Measurements from ENCODE around the gene PSMB5. TPM values are rescaled to one million over a fixed set of nuclear protein-coding genes. Genes with fewer than 3 reads are reported as not detected.
A peak's percentile ranks its signal among the peaks of the same experiment; 100 is the strongest.

The PSMB5 gene
- total and polyA plus RNA-seq, 4 donors: 132 to 211 (median 179) TPM

DNA sequence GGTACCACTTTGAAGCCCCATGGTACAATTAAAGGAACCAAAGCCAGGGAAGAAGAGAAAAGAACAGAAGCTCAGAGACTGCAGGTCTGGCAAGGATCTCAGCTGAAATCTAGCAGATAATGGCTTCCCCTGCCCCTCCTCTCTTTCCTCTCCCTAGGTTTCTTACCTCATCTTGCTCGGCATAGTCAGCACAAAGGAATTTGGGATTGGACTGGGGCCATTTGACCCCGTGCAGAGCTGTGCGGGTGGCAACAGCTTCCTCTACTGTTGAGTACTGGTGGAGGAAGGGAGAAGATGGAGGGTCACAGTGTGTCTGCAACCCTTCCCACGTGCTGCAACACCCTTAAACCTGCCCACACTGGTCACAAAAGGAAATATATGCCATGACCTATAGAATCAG, 27.3 kb upstream of the PSMB5 start:
- Histone ChIP-seq H3K27me3 (ENCODE audit: control insufficient read depth, insufficient read depth, low read length) (no peaks in the 10 kb centered on the region), H3K27ac (ENCODE audit: low read depth, low read length) (no peak overlapping the region), H3K4me1 (ENCODE audit: control insufficient read depth, insufficient read depth, low read length) (peaks cover 15% of the 10 kb centered on the region), H3K36me3 (ENCODE audit: control insufficient read depth, insufficient read depth, low read length) (peaks cover 83% of the 10 kb centered on the region), H3K4me3 (ENCODE audit: low read depth, low read length) (no peak overlapping the region), H3K9me3 (ENCODE audit: control insufficient read depth, insufficient read depth, low read length) (no peaks in the 10 kb centered on the region)
- peak in 1 of 6 donors; percentile 50 for DNase-seq (ENCODE audit: low read depth in 4 of 6, low spot score in 6 of 6)
- WGBS (ENCODE audit: insufficient coverage): 50% methylated on average over 2 of the region's 4 CpGs

DNA sequence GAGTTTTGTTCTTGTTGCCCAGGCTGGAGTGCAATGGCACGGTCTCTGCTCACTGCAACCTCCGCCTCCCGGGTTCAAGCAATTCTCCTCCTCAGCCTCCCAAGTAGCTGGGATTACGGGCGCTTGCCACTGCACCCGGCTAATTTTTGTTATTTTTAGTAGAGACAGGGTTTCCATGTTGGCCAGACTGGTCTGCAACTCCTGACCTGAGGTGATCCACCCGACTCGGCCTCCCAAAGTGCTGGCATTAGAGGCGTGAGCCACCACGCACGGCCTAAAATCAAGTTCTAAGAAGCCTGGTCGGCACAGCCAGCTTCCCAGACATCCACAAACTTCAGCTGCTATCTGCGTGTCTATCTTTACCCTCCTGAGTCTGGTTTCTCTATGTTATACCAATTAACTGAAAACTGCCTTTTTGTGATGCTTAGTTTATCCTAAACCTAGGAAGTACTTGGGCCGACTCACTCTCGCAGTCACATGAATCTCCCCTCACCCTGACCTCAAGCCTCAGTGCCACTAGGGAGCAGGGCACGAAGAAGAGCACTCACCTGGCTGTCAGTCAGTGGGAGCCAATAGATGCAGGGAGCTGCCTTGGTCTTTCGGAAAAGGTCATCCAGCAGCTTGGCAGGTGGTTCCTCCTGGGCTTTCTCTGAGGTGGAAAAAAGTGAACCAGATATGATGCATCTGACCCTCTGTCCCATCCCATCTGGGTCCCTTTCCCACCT, 26.0 kb upstream of the PSMB5 start:
- WGBS (ENCODE audit: insufficient coverage): 87% methylated on average over 11 of the region's 17 CpGs
- DNase-seq (ENCODE audit: low read depth in 4 of 6, low spot score in 6 of 6): no peak

DNA sequence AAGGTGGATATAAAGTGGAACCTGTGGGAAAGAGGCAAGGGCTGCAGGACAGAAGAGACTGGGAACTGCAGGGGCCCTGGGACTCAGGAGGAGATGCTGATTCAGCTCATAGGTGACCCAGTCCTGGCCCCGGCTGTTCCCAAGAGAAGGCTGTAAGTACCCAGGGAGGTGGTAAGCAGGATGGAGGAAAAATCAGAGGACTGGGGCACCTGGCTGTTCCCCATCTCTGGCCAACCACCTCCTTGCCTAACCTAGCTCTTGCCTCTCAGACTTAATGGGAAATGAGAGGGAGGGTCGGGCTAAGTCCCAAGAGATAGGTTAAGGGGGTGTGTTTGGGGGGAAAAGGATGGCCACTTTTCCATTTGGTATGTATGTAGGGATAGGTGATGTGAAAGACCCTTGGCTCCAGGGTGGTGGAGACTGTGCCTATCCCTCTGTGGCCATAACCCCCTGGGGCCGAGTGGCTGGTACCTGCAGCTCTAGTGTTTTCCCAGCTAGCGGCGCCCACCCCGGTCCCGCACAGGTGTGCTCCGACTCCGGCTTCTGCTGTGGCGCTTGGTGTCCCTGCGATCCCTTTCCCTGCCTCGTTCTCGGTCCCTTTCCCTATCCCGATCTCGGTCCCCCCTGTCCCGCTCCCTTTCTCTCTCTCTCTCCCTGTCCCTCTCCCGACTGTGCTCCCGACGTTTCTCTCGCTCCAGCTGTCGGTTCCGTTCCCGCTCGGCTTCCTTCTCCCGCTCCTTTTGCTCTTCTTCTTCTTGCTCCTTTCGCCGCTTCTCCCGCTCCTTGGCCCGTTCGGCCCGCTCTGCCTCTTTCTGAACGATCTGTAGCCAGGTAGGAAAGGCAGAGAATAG, 24.2 kb upstream of the PSMB5 start:
- 86% methylated on average over 25 of the region's 32 CpGs for WGBS (ENCODE audit: insufficient coverage)
- Histone ChIP-seq H3K4me1 (ENCODE audit: control insufficient read depth, insufficient read depth, low read length) (peaks cover 43% of the 10 kb centered on the region), H3K9me3 (ENCODE audit: control insufficient read depth, insufficient read depth, low read length) (no peaks in the 10 kb centered on the region), H3K36me3 (ENCODE audit: control insufficient read depth, insufficient read depth, low read length) (peaks cover 67% of the 10 kb centered on the region), H3K4me3 (ENCODE audit: low read depth, low read length) (no peak overlapping the region), H3K27me3 (ENCODE audit: control insufficient read depth, insufficient read depth, low read length) (no peaks in the 10 kb centered on the region), H3K27ac (ENCODE audit: low read depth, low read length) (peak overlapping the region; percentile 90)
- no peak for DNase-seq (ENCODE audit: low read depth in 4 of 6, low spot score in 6 of 6)

More for the DNA sequence above, 26.0 kb upstream of the PSMB5 start:
- Histone ChIP-seq H3K4me3 (ENCODE audit: low read depth, low read length) (no peak overlapping the region), H3K4me1 (ENCODE audit: control insufficient read depth, insufficient read depth, low read length) (peaks cover 28% of the 10 kb centered on the region), H3K36me3 (ENCODE audit: control insufficient read depth, insufficient read depth, low read length) (peaks cover 70% of the 10 kb centered on the region), H3K27ac (ENCODE audit: low read depth, low read length) (no peak overlapping the region), H3K27me3 (ENCODE audit: control insufficient read depth, insufficient read depth, low read length) (no peaks in the 10 kb centered on the region), H3K9me3 (ENCODE audit: control insufficient read depth, insufficient read depth, low read length) (no peaks in the 10 kb centered on the region)

DNA sequence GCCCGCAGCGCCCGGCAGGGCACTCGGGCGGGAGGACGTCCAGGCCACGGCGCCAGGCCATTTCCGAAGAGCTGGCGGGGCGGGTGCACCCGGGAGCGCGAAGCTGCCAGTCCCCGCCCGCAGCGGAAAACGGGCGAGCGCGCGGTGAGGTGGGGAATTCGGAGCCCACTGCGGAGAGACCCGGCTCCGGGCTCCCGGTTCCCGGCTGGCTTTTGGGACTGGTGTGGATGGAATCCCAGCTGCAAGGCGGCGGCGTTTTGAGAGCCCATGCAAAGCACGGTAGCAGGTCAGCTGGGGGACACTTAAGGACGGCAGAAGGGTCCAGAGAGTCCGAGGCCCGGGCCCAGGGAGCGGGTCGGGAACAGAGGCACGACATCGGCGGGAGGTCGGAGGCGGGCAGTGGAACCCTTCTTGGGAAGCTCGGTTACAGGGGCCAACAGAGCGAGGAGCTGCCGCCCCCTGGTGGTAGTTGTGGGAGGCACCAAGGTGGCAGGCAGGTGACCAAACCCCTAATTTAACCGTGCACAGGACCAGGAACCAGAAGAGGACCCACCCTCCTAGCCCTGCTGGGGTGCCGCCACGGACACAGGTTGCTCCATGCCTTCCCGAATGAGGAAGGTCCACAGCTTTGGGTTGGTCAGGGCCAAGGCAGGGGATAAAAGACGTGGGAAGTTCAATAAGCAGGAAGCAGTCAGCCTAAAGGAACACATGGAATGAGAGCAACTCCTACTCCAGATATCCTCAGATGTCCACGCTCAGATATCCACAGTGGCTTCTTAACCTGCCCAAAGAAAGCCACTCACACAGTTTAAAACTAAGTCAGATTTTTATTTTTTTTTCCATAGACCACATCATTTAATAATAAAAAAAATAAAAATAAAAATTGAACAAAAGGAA, 23.3 kb upstream of the PSMB5 start:
- WGBS (ENCODE audit: insufficient coverage): 0% methylated on average over 48 of the region's 51 CpGs
- no peaks in the 10 kb centered on the region for H3K27me3 ChIP-seq (ENCODE audit: control insufficient read depth, insufficient read depth, low read length)
- peak; percentile 80 to 97 (median 86) for DNase-seq (ENCODE audit: low read depth in 4 of 6, low spot score in 6 of 6)
- H3K27ac ChIP-seq (ENCODE audit: low read depth, low read length): peak overlapping the region; percentile 90
- peaks cover 69% of the 10 kb centered on the region for H3K36me3 ChIP-seq (ENCODE audit: control insufficient read depth, insufficient read depth, low read length)
- no peaks in the 10 kb centered on the region for H3K9me3 ChIP-seq (ENCODE audit: control insufficient read depth, insufficient read depth, low read length)
- peaks cover 43% of the 10 kb centered on the region for H3K4me1 ChIP-seq (ENCODE audit: control insufficient read depth, insufficient read depth, low read length)
- peak overlapping the region; percentile 69 for H3K4me3 ChIP-seq (ENCODE audit: low read depth, low read length)

DNA sequence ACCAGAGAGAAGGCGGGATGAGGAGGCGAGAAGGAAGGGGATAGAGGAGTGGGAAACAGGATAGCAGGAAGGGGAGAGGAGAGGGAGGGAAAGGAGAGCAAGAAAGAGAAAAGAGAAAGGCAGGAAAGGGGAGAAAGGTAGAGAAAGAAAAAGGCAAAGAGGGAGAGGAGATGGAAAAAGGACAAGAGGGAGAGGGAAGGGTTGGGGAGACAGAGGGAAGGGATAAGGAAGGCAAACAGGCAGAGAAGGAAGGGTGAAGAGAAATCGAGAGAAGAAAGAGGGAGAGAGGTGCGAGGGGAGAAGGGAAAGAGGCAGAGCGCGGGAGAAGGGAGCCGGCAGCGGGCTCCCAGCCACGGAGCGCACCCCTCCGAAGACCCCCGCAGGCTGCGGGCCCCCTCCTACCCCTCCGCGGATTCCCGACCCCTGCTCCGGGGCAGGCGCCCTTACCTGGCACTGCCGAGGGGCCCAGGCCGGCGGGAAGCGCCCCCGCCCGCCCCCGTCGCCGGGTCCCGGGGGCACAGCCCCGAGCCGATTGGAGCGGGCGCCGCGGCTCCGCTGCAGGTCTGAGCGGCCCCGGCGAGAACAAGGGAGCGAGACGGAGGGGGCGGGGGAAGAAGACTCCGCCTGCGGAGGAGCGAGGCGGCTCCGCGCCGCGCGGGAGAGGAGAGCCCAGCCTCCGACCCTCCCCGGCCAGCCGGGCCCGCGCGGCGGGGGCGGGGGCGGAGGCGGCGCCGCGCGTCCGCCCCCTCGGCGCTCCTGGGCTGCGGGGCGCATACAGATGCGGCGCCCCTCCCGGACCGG, 22.5 kb upstream of the PSMB5 start, which contains the start of gene CDH24:
CDH24 (minus strand) TSS at position 565 of the 801 bp plus-strand sequence. CDS start 1,787 bp downstream, outside the sequence.
- peak within 1 kb of the TSS; percentile 69 for H3K4me3 ChIP-seq (ENCODE audit: low read depth, low read length)
- H3K4me1 ChIP-seq (ENCODE audit: control insufficient read depth, insufficient read depth, low read length): peaks cover 47% of the 10 kb centered on the region
- no peaks in the 10 kb centered on the region for H3K9me3 ChIP-seq (ENCODE audit: control insufficient read depth, insufficient read depth, low read length)
- under 1% methylated on average over 72 of the region's 73 CpGs for WGBS (ENCODE audit: insufficient coverage)
- H3K27me3 ChIP-seq (ENCODE audit: control insufficient read depth, insufficient read depth, low read length): no peaks in the 10 kb centered on the region
- H3K27ac ChIP-seq (ENCODE audit: low read depth, low read length): peak within 1 kb of the TSS; percentile 90
- peaks cover 68% of the 10 kb centered on the region for H3K36me3 ChIP-seq (ENCODE audit: control insufficient read depth, insufficient read depth, low read length)
- peak in 3 of 6 donors; percentile 74 to 92 (median 92) for DNase-seq (ENCODE audit: low read depth in 4 of 6, low spot score in 6 of 6)

DNA sequence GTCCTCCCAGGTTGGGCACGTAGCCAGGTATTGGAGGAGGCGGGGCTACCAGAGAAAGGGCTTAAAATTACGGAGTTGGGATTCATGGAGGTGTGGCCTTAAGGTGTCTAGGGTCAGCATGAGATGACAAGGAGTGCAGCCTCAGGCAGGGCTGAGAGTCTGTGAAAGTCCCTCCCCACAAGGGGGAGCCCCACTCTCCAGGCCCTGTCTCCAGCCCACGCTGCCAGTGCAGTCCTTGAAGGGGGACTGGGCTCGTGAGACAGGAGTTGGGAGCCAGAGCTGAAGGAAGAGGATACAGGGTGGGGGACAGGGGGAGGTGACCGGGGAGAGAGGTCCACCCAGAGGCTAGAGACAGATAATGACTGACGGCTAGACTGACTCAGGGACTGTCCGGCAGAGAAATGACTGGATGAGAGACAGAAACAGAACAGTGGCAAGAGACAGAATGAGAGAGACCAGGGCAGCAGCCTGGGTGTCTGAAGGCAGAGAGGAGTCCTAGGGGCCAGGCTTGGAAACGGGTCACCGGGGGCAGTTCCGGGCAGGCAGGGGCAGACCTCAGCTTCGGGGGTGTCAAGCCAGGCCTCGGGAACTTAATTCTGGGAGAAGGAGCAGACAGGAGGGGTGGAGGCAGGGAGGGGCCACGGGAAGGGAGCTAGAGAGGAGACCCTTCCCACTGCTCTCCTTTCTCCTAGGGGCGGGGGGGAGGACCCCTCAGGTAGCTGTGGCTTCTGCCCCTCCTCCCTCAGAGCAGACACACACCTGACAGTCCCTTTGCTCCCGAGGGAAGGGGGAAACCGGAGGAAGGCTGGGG, 21.6 kb upstream of the PSMB5 start:
- H3K27me3 ChIP-seq (ENCODE audit: control insufficient read depth, insufficient read depth, low read length): no peaks in the 10 kb centered on the region
- H3K4me1 ChIP-seq (ENCODE audit: control insufficient read depth, insufficient read depth, low read length): peaks cover 53% of the 10 kb centered on the region
- peaks cover 67% of the 10 kb centered on the region for H3K36me3 ChIP-seq (ENCODE audit: control insufficient read depth, insufficient read depth, low read length)
- no peaks in the 10 kb centered on the region for H3K9me3 ChIP-seq (ENCODE audit: control insufficient read depth, insufficient read depth, low read length)
- H3K27ac ChIP-seq (ENCODE audit: low read depth, low read length): no peak overlapping the region
- DNase-seq (ENCODE audit: low read depth in 4 of 6, low spot score in 6 of 6): peak in 2 of 6 donors; percentile 72 to 74
- 5% methylated on average over 11 of the region's 17 CpGs for WGBS (ENCODE audit: insufficient coverage)
- H3K4me3 ChIP-seq (ENCODE audit: low read depth, low read length): peak overlapping the region; percentile 45

DNA sequence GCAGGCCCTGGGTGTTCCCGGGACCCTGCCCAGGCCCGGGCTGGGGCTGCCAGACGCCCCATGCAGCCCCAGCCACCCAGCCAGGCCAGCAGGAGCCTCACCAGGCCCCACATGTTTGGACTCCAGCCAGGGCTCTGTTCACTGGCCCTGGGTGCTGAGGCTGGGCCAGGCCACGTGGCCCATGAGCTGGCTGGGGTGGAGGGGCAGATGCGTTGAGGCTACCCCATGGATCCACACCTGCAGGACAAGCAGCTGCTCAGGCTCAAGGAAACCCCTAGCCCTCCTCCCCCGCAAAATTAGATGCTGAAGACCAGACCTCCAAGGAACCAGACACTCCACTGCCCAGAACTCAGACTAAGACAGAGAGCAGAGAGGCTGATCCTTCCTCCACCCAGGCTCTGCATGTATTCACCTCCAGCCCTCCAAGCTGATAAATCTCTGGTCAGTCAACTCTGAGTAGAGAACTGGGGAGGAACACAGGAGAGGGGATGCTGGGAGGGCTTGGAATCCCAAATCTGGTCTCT, 21.0 kb upstream of the PSMB5 start:
- WGBS (ENCODE audit: insufficient coverage): 62% methylated on average over 5 of the region's 6 CpGs
- H3K4me3 ChIP-seq (ENCODE audit: low read depth, low read length): no peak overlapping the region
- H3K27ac ChIP-seq (ENCODE audit: low read depth, low read length): no peak overlapping the region
- no peaks in the 10 kb centered on the region for H3K27me3 ChIP-seq (ENCODE audit: control insufficient read depth, insufficient read depth, low read length)
- no peaks in the 10 kb centered on the region for H3K9me3 ChIP-seq (ENCODE audit: control insufficient read depth, insufficient read depth, low read length)
- DNase-seq (ENCODE audit: low read depth in 4 of 6, low spot score in 6 of 6): peak in 1 of 6 donors; percentile 25
- peaks cover 62% of the 10 kb centered on the region for H3K36me3 ChIP-seq (ENCODE audit: control insufficient read depth, insufficient read depth, low read length)
- H3K4me1 ChIP-seq (ENCODE audit: control insufficient read depth, insufficient read depth, low read length): peaks cover 53% of the 10 kb centered on the region

DNA sequence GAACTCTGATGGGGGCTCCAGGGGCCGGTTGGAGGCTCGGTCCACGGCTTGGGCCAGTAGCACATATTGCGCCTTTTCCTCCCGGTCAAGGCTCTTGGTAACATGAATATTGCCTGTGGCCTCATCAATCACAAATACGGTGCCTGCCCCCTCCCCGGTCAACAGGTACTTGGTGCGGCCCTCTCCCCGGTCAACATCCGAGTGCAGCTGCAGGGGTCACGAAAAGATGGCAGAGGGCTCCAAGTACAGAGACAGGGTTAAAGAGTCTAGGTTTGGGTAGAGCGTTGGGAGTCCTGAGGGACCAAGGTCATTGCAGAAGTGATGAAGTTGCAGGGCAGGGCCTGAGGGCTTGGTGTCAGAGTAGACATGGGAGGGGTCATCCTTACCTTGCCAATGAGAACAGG, 20.4 kb upstream of the PSMB5 start:
- no peak for DNase-seq (ENCODE audit: low read depth in 4 of 6, low spot score in 6 of 6)
- H3K4me3 ChIP-seq (ENCODE audit: low read depth, low read length): no peak overlapping the region

More for the DNA sequence above, 20.4 kb upstream of the PSMB5 start:
- Histone ChIP-seq H3K36me3 (ENCODE audit: control insufficient read depth, insufficient read depth, low read length) (peaks cover 61% of the 10 kb centered on the region), H3K9me3 (ENCODE audit: control insufficient read depth, insufficient read depth, low read length) (no peaks in the 10 kb centered on the region), H3K4me1 (ENCODE audit: control insufficient read depth, insufficient read depth, low read length) (peaks cover 53% of the 10 kb centered on the region), H3K27me3 (ENCODE audit: control insufficient read depth, insufficient read depth, low read length) (no peaks in the 10 kb centered on the region), H3K27ac (ENCODE audit: low read depth, low read length) (no peak overlapping the region)
- WGBS (ENCODE audit: insufficient coverage): 93% methylated on average over 8 of the region's 12 CpGs

Measured in spinal cord (tissue), 10 donors.